OCI-LY7 (cell line): ENCODE measurements around the gene GPR78.

Source experiments
- CTCF ChIP-seq: fragments of 200-600 bp; sonication (generic); conservative IDR thresholded peaks from 2 replicates; pipeline ENCODE4 v1.5.1; 2014; ENCODE audit warnings: mild to moderate bottlenecking, antibody characterized with exemption, low read length, moderate library complexity, mixed read lengths
- EZH2phosphoT487 ChIP-seq: fragments of 200-600 bp; sonication (generic); IDR thresholded peaks from 2 replicates; pipeline ENCODE4 v1.6.1; 2018; ENCODE audit warnings: low read depth, borderline replicate concordance, mild to moderate bottlenecking, mixed run types, antibody characterized with exemption, low read length, moderate library complexity, mixed read lengths

GRCh38 chr4:8539661-8540060, 40.5 kb upstream of the GPR78 start:
- TF ChIP-seq CTCF (no peak), EZH2phosphoT487 (no peak)
